Uterus (tissue), 2 donors: ENCODE measurements around the gene ZNF653.

Experiments used
- CTCF ChIP-seq, 4 experiments: fragments of 200-600 bp in 2 of 4; fragments of 450-650 bp in 2 of 4; sonication (generic) in 2 of 4; IDR thresholded peaks; one replicate each; pipeline ENCODE4 v1.5.1; 2016 to 2019; ENCODE audit warnings: antibody characterized with exemption in 4 of 4, mild to moderate bottlenecking in 2 of 4, moderate library complexity in 1 of 4
- POLR2A ChIP-seq, 2 donors: fragments of 450-650 bp; IDR thresholded peaks; one replicate each; pipeline ENCODE4 v1.6.1; 2016; ENCODE audit warnings: antibody characterized with exemption in 2 of 2, mild to moderate bottlenecking in 1 of 2, moderate library complexity in 1 of 2

- TF ChIP-seq CTCF (IDR thresholded peaks at IDR 0.05) (no peak), POLR2A (IDR thresholded peaks at IDR 0.05) (no peak)
Observed at GRCh38 chr19:11534948-11535347, 29.3 kb upstream of the ZNF653 start.
